ENCODE data around the gene DMTF1. TPM values are rescaled to one million over a fixed set of nuclear protein-coding genes. Genes with fewer than 3 reads are reported as not detected.

Gene DMTF1
- polyA plus RNA-seq, 3 donors = 4.9 to 108 (median 8.3) TPM

DNA sequence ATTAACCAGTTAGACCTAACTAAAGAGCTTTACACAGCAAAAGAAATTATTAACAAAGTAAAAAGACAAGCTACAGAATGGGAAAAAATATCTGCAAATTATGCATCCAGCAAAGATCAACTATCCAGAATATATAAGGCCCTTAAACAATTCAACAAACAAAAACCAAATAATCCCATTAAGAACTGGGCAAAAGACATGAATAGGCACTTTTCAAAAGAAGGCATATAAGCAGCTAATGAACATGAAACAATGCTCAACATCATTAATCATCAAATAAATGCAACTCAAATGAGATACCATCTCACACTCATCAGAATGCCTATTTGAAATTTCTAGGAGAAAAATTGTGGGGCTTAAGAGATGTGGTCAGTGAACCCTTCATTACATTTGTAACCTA lies 15.0 kb upstream of the DMTF1 start:
- Mint-ChIP-seq H3K36me3 (no peaks in the 10 kb centered on the region), H3K27ac (no peak overlapping the region), H3K9me3 (peaks cover 0 to 6% (median 2%) of the 10 kb centered on the region in 7 donors), H3K4me3 (no peak overlapping the region), H3K4me1 (no peaks in the 10 kb centered on the region), H3K27me3 (ENCODE audit: low read depth in 3 of 3) (peaks cover 0 to 2% (median 0%) of the 10 kb centered on the region in 3 donors)
- no peaks in the 10 kb centered on the region for H3K79me2 ChIP-seq (ENCODE audit: insufficient read depth, low read length)
- no peak overlapping the region for H3K27ac ChIP-seq (ENCODE audit: low read depth in 1 of 2, low read length in 2 of 2)
- no peak for DNase-seq
- H3K9ac ChIP-seq (ENCODE audit: insufficient read depth, low read length, poor library complexity, severe bottlenecking) = no peak overlapping the region
- intact Hi-C loops (cut with micrococcal nuclease) = no loop called here
- no peaks in the 10 kb centered on the region for H4K20me1 ChIP-seq (ENCODE audit: insufficient read depth, low read length)
- H3K27me3 ChIP-seq (ENCODE audit: control insufficient read depth in 2 of 2, insufficient read depth in 2 of 2, low read length in 2 of 2) = no peaks in the 10 kb centered on the region
- no peaks in the 10 kb centered on the region for H3K4me1 ChIP-seq (ENCODE audit: control insufficient read depth in 1 of 2, insufficient read depth in 2 of 2, low read length in 2 of 2)
- H3K9me3 ChIP-seq (replicated peaks in 1 of 2; ENCODE audit: control insufficient read depth in 1 of 2, insufficient read depth in 1 of 2, low read length in 2 of 2) = no peaks in the 10 kb centered on the region
- TF ChIP-seq, protein P1, sequence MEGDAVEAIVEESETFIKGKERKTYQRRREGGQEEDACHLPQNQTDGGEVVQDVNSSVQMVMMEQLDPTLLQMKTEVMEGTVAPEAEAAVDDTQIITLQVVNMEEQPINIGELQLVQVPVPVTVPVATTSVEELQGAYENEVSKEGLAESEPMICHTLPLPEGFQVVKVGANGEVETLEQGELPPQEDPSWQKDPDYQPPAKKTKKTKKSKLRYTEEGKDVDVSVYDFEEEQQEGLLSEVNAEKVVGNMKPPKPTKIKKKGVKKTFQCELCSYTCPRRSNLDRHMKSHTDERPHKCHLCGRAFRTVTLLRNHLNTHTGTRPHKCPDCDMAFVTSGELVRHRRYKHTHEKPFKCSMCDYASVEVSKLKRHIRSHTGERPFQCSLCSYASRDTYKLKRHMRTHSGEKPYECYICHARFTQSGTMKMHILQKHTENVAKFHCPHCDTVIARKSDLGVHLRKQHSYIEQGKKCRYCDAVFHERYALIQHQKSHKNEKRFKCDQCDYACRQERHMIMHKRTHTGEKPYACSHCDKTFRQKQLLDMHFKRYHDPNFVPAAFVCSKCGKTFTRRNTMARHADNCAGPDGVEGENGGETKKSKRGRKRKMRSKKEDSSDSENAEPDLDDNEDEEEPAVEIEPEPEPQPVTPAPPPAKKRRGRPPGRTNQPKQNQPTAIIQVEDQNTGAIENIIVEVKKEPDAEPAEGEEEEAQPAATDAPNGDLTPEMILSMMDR (IDR thresholded peaks at IDR 0.05) = no peak
- no peak overlapping the region for H3K4me2 ChIP-seq (replicated peaks; ENCODE audit: extremely low read depth, low read length, poor library complexity, severe bottlenecking)
- no peak overlapping the region for H2AFZ ChIP-seq (ENCODE audit: insufficient read depth, low read depth, low read length, poor library complexity, severe bottlenecking)
- H3K36me3 ChIP-seq (replicated peaks in 1 of 2; ENCODE audit: control insufficient read depth in 1 of 2, insufficient read depth in 2 of 2, low read length in 2 of 2) = no peaks in the 10 kb centered on the region
- H3K4me3 ChIP-seq (replicated peaks in 1 of 3; ENCODE audit: low read depth in 2 of 3, low read length in 3 of 3) = no peak overlapping the region

DNA sequence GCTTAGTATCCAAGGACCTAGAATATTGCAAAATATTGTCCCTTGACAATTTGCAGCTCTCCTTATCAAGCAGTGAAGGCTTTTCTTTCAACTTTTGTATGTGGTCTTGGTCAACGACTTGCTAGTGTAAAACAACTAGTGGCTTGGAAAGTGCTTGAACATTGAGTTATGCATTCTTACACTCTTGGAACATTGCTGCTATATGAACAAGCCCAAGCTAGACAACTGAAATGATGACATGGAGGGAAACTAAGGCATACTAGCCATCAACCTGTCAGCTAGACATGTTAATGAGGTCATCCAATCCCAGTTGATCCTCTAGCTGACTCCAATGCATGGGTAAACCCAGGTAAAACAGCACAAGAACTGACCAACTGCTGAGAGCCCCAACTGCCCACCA lies 12.7 kb upstream of the DMTF1 start:
- H4K20me1 ChIP-seq (ENCODE audit: insufficient read depth, low read length) = no peaks in the 10 kb centered on the region
- no peak overlapping the region for H2AFZ ChIP-seq (ENCODE audit: insufficient read depth, low read depth, low read length, poor library complexity, severe bottlenecking)
- DNase-seq = no peak
- no CpG with 5 or more reads among the region's 1 CpG for whole genome bisulfite sequencing (ENCODE audit: insufficient coverage)
- H3K4me3 ChIP-seq (replicated peaks in 1 of 3; ENCODE audit: low read depth in 2 of 3, low read length in 3 of 3) = no peak overlapping the region
- no peaks in the 10 kb centered on the region for H3K79me2 ChIP-seq (ENCODE audit: insufficient read depth, low read length)
- no peak overlapping the region for H3K27ac Mint-ChIP-seq
- no peaks in the 10 kb centered on the region for H3K4me1 ChIP-seq (ENCODE audit: control insufficient read depth in 1 of 2, insufficient read depth in 2 of 2, low read length in 2 of 2)
- peaks cover 0 to 2% (median 0%) of the 10 kb centered on the region in 3 donors for H3K27me3 Mint-ChIP-seq (ENCODE audit: low read depth in 3 of 3)
- H3K36me3 Mint-ChIP-seq = no peaks in the 10 kb centered on the region
- no peak overlapping the region for H3K4me3 Mint-ChIP-seq
- H3K9me3 ChIP-seq (replicated peaks in 1 of 2; ENCODE audit: control insufficient read depth in 1 of 2, insufficient read depth in 1 of 2, low read length in 2 of 2) = no peaks in the 10 kb centered on the region
- no peaks in the 10 kb centered on the region for H3K36me3 ChIP-seq (replicated peaks in 1 of 2; ENCODE audit: control insufficient read depth in 1 of 2, insufficient read depth in 2 of 2, low read length in 2 of 2)
- H3K9me3 Mint-ChIP-seq = peaks cover 0 to 6% (median 2%) of the 10 kb centered on the region in 7 donors
- TF ChIP-seq, protein P1 (IDR thresholded peaks at IDR 0.05) = no peak
- H3K4me1 Mint-ChIP-seq = peaks cover 2% of the 10 kb centered on the region
- intact Hi-C loops (cut with micrococcal nuclease) = no loop called here
- H3K9ac ChIP-seq (ENCODE audit: insufficient read depth, low read length, poor library complexity, severe bottlenecking) = no peak overlapping the region
- no peak overlapping the region for H3K27ac ChIP-seq (ENCODE audit: low read depth in 1 of 2, low read length in 2 of 2)
- H3K4me2 ChIP-seq (replicated peaks; ENCODE audit: extremely low read depth, low read length, poor library complexity, severe bottlenecking) = no peak overlapping the region
- H3K27me3 ChIP-seq (ENCODE audit: control insufficient read depth in 2 of 2, insufficient read depth in 2 of 2, low read length in 2 of 2) = no peaks in the 10 kb centered on the region

Data from CD14-positive monocyte (primary cell).